Measurements from ENCODE around the gene KIAA0513.

The KIAA0513 gene

GRCh38 chr16:85138073-85138824 is 110.7 kb downstream of the KIAA0513 start:
- no peak for DNase-seq

- DNase-seq = no peak
Observed at GRCh38 chr16:85138825-85139627, 111.4 kb downstream of the KIAA0513 start.

GRCh38 chr16:85139881-85140339 is 112.3 kb downstream of the KIAA0513 start:
- DNase-seq = no peak

DNA sequence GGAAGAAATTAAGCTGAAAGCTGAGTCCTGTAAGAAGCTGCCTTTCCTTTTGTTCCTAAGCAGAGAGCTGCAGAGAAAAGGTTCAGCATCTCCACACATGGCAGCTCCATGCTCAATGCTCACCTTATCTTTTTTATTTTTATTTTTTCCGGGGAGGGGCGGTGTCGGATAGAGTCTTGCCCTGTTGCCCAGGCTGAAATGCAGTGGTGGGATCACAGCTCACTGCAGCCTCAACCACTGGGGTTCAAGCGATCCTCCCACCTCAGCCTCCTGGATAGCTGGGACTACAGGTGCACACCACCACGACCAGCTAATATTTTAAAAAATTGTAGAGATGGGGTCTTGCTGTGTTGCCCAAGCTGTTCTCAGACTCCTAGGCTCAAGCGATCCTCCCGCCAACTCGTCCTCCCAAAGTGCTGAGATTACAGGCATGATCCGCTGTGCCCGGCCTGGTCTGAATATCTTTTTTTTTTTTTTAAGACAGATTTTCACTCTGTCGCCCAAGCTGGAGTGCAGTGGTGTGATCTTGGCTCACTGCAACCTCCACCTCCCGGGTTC is 112.9 kb downstream of the KIAA0513 start:
- no peak for DNase-seq

- no peak for DNase-seq
Observed at GRCh38 chr16:85141491-85142128, 114.0 kb downstream of the KIAA0513 start.

DNA sequence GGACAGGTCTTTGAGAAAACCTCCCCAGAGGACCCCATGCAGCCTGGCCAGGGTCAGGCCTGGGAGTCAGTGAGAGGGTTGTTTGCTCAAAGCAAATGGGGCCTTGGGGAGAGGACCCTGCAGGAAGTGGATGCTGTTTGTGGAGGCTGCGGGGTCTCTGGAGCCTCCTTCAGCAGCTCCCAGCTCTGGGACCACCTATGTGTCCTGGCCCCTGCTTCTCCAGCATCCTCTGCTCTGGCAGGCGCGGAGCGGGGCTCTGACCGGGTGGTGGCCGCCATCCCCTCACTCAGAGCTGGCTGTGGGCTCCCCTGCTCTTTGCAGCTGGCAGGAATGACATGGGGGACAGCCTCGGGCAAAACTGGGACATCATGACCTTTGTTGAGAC is 114.5 kb downstream of the KIAA0513 start:
- no peak for DNase-seq

DNA sequence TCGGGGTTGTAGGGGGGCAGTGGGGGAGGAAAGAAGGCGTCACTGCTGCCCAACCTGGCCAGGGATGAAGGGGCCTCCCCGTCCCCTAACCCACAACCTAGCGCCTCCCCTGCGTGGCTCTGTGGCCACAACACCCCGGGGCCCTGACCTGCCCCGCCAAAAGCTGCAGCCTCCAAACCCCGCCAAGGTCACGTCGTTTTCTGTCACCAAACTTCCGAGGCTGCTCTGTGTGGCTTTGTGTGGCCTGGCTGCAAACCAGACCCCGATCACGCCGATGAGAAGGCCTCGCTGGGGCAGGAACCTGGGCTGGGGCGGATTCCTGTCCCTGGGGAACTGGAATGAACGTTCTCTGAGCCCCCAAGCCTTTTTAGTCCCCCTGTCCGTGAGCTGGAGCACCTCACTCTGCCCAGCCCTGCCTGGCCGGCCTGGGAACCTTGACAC is 115.2 kb downstream of the KIAA0513 start:
- no peak for DNase-seq

Measured in hematopoietic multipotent progenitor cell treated with erythropoietin and hydrocortisone succinate and interleukin-3 and kit ligand, for 6 days (in vitro differentiated cells).